ELF-1 (cell line): ENCODE results near the gene PRDM15.
A peak's percentile ranks its signal among the peaks of the same experiment; 100 is the strongest.

Experiments
- DNase-seq: peaks from one replicate; pipeline ENCODE4 v3.0.0-alpha.2; 2016; ENCODE audit warnings: low read depth, low spot score

The PRDM15 gene

DNA sequence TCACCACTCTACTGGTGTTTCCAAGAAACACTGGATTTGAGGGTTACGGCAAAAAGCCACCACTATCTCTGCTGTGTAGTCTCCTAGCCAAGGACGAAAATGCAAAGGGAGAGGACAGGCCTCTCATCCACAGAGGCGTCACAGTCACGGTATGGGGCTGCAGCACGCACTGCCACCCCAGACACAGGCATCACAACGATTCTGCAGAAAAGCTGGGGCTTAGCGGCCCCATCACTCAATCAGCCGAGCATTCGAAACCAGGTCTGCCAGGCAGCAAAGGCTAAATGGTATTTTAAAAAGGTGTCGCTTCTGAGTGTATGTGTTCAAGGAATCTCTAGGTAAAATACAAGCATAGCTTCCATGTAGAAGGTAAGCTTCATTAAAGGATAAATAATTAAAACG is 113.7 kb downstream of the PRDM15 start:
- no peak for DNase-seq

DNA sequence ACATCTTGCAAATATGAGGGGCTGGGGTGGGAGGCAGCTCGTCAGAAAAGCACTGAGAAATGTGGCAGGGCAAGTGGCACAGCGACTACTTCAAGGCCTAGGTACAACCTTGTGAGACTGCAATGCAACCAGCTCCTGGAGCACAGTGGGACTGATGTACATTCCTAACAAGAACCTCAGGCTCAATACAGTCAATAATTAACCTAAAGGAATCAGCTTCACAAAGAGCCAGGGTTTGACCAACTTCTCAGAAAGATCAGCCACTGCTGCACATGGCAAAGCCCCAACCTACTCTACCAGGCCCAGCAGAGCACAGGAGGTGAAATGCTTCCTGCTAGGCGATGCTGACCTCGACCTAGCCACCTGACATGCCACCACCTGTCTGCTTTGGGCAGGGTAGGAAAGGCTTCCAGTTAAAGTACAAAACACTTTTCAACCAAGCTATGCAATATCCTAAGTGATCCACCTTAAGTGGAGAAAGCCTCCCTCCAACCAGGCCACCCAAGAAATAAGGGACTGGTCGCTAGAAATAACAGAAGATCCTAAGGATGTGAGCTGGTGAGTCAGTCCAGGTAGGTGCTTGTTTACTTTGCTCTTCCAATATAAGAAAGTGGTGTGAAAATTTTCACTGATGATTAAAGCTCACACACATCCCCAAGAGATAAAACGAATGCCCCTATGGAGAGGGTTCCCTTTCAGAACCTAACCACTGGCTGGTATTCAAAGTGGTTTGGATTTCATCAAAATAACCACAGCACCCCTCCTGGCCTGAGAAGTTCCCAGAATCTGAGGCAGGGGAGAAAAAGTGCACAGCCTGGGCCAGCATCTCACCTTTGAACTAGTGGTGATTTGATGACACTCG is 114.4 kb downstream of the PRDM15 start:
- no peak for DNase-seq

- DNase-seq, result no peak
These were observed 115.1 kb downstream of the PRDM15 start for GRCh38 chr21:41763996-41764395.

GRCh38 chr21:41763398-41763931 is 115.7 kb downstream of the PRDM15 start:
- peak; percentile 81 for DNase-seq

DNA sequence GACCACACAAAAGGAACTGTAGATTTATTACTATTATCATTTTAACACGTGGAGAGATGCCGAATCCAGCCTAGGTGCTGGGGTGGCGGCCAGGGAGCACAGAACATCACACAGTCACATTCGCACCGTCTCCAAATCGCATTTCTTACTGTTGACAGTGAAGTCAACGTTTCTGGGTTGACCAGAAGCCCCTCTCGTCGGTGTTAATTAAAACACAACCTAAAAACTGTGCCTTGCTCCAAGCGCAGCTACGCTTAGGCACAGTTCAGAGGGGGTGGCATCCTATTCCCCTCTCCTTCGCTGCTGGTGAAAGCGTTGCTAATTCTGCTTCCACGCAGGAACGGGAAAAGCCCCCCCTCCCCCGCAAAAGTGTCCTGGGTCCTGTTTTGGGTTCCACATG is 116.4 kb downstream of the PRDM15 start:
- DNase-seq, result no peak

DNA sequence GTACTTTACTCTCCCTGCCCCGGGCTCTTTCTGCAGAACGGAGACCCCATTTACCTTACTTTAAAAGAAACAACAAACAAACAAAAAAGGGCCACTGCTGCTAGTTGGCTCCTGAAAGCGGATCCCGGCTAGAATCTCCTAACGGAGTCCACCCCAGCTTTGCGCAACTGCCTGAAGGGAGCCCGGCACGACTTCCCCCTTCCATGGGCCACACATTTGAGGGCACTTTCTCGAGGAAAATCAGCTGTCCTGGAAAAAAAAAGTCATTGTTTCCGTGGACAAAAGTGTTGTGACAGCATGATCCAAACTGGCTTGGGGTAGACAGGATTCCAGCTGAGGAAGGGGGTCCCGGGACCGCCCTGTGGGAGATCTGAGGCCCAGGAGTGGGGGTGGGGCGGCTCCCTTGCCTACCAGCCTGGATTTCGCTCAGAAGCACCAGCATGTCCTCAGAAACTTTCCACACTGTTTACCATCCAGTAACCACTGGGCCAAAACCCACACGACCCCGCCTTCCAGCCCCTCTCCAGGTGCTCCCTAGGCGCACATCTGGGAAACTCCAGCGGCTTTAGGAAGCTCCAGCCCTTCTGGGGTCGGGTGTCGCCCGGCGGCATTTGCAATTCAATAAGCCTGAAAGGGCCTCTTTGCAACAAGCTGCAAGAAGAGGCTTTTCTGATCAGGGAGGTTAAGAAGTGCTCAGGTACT is 117.1 kb downstream of the PRDM15 start:
- DNase-seq, result peak; percentile 82

DNA sequence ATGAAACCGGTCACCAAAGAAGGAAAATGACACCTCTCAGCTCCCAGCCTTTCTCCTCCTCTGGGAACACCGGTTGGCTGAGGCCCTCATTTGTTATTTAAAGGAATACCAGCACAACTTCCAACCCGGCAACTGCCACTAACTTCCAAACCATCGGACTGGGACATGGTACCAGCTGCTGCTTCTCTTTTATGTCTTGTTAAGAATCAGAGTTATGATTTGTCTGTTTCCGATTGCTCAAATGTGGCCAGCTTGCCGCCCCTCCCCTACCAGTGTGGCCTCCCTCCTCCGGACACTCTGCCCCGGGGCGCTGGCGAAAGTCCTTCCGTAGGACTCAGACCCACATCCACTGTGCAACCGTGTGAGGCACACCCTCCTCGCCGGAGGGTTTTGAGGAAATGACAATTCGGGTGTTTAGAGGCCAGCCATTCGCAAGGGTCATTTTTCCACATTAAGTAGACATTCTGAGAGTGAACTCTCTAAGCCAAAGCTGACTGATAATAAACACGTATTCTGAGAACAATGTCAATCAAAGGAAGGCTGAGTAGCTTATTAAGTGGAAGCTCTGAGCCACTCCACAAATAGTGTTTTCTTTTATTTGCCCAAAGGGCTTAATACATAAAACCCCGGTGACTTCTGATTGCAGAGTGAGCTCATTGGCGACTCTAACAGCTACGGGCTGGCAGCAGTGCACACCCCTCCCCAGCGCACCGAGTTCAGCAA is 117.8 kb downstream of the PRDM15 start:
- peak; percentile 63 for DNase-seq

DNA sequence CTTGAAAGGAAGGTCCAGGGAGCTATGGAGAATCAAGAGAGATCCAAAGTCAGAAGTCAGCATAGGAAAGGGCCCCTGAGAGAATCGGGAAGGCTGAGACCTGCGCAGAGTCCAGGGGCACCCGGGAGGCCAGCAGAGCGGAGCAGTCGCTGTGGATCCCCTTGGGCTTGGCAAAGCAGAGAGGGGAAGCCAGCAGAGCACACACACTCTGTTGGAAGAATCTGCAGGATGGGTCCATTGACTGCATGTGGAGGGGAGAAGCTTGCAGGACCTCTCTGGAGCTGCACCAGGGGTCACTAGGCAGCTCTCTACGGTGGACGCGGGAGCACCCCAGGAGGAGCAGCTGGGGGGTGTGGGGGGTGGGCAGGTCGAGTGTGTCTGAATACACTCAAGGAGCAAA is 118.7 kb downstream of the PRDM15 start:
- DNase-seq, result no peak

DNA sequence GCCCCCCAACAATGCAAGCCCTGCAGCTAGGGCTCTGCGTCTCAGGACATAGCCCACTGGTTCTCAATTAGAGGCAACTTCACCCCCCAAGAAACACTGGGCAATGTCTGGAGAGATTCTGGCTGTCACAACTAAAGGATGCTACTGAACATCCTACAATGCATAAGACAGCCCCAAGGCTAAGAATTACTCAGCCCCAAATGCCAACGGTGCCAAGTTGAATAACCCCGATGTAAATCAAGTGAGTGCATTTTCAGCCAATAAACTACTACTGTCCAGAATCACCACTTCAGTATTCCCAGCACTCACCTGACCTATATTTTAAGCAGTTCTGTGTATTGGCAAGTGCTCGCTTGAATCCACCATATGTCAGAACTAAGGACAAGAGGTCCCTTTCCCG is 119.2 kb downstream of the PRDM15 start:
- no peak for DNase-seq

DNA sequence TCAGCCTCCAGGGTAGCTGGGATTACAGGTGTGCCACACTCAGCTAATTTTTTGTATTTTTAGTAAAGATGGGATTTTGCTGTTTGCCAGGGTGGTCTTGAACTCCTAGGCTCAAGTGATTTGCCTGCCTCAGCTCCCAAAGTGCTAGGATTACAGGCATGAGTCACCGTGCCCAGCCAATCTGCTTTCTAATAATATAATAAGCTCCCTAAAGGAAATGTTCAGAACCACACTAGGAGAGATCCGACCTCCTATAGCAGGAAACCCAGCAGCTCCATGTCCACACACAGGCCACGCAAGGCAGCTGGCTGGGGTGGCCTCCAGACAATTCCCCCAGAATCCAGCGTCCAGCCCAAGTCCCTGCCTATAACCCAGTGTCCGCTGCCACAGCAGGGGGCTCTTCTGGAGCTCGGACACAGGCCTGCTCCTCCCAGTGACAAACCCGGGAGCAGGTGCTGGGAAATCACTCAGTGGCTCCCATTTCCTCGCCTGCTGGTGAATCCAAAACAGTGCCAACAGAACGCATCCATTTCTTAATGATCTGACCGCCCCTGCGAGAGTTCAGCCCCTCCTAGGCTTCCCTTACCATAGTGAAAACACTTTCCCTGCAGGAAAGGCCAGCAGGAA is 119.8 kb downstream of the PRDM15 start:
- DNase-seq, result peak; percentile 39

- DNase-seq, result no peak
These were observed 120.6 kb downstream of the PRDM15 start for GRCh38 chr21:41758550-41758949.

GRCh38 chr21:41755934-41756773 is 123.0 kb downstream of the PRDM15 start:
- no peak for DNase-seq

DNA sequence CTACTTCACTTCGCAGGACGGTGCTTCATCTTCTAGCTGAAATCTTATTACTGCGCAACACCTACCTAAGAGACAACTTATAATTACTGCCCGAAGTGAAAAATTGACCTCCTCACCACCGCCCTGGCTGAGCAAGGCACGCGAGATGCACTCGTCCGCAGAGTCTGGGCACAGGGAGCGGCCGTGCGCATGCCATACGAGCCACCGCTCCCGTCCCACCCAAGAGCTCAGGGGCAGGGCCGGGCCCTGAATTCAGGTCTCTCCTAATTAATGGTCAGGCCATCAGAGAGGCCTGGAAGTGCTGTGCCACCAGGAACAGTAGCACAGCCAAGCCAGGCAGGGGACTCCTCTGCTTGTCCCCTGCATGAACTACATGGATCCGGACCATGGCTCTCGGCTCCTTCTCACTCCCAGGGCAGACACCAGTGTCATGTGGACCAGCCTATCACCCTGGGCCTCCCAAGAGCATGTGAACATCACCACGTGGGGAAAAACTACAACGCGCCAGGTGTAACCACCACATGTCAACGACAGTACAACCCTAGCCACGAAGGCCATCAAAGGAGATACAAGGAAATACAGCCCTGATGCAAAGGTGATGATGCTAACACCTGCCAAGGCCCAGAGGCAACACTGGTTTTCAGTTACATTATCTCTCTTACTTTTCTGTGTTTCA is 123.7 kb downstream of the PRDM15 start:
- DNase-seq, result no peak

- peak; percentile 65 for DNase-seq
These were observed 124.7 kb downstream of the PRDM15 start for GRCh38 chr21:41754479-41754891.

- DNase-seq, result no peak
These were observed 125.9 kb downstream of the PRDM15 start for GRCh38 chr21:41753006-41753898.

DNA sequence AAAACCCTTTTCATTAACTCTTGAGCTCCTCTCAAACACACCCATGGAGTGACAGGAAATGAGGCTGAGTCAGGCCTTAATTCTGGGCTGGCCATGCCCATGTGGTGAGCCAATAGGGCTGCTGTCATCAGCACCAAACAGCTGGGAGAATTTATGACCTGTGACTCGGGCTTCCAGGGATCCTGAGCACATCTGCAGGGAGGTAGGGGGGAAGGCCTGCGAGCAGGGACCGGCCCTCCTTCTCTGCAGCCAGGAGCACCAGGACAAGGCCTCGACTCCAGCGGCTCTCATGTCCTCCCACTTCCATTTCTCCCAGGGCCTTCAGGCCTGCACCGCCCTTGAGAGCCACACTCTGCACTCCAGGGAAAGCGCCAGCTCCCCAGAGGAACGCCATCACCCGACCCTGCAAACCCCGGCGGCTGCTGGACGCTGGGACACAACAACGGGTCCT is 126.9 kb downstream of the PRDM15 start:
- peak; percentile 65 for DNase-seq

DNA sequence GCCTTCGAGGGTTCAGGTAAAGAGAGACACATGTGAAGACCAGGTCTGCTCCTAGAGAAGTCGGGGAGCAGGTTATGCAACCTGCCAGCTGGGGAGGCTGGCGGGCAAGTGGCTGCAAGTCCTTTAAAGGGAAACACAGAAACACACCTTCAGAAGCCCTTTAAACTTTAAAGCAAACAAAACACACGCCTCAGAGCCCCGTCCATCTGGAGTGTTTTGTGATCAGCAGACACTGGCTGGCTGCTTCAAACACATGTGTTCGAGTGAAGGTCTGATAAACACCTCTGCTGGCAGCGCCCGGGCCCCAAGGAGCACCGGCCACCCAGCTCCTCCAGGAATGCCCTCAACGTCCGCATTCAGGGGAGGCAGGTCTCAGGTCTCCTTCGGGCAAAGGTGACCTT is 127.5 kb downstream of the PRDM15 start:
- peak; percentile 60 for DNase-seq

DNA sequence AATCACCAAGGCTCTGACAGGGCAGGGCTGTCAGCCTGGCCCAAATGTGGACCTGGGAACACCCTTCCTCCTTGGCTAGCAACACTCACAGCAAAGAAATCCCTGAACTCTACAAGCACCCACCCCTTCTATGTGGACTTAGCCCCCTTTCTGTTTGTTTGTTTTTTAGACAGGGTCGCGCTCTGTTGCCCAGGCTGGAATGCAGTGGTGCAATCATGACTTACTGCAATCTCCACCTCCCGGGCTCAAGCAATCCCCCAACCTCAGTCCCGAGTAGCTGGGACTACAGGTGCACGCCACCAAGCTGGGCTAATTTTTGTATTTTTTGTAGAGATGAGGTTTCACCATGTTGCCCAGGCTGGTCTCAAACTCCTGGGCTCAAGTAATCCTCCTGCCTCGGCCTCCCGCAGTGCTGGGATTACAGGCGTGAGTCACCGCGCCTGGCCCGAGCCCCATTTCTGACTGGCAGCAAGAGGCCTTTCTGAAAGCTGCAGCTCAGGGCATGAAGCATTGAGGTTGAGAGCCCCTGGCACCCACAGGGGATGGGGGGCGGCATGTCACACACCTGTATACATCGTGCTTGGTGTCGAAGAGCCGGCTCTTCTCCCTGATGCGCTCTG is 128.5 kb downstream of the PRDM15 start:
- DNase-seq, result no peak

DNA sequence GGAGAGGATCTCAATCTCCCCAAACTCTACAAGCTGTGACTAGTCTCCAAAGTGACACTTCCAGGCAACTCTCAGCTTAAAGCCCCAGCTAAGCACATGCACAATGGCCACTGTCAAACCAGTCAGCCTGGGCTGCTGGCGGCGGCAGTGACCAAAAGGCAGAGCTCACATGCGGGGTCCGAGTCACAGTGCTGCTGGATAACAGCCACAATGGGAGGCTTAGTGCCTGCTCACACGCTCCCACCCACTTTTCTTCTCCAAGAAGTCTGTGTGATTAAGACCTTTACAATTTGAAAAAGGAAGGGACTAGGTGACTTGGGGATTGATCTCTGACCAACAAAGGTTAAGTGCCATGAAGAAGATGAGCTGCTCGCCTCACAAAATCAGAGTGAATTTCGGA is 129.1 kb downstream of the PRDM15 start:
- DNase-seq, result no peak
